ENCODE measurements around the gene PKLR. TPM values are rescaled to one million over a fixed set of nuclear protein-coding genes. Genes with fewer than 3 reads are reported as not detected.

Gene PKLR
- total RNA-seq, 1 donor from 2014 or later: not detected

DNA sequence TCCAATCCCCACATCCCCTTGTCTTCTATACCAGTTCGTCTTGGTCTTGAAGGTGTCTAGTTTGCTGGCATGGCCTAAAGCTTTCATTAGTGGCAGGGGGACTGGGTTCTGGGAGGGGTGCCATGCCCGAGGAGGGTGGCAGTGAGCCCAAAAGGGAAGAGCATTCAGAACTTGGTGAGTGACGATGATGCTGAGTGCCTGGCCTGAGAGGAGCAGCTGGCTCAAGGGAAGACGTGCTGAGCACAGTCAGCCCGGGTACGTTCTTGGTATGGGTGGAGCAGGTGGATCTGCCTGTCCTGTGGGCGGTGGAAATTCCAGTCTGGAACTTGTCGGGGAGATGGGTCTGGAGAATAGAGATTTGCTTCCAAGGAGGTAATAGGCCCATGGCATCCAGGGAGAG, 12.0 kb upstream of the PKLR start:
- H3K4me1 ChIP-seq: peaks cover 26% of the 10 kb centered on the region
- H3K9me3 ChIP-seq (replicated peaks): no peaks in the 10 kb centered on the region
- peaks cover 56% of the 10 kb centered on the region for H3K36me3 ChIP-seq
- no peak overlapping the region for H3K4me3 ChIP-seq
- TF ChIP-seq, protein P1, sequence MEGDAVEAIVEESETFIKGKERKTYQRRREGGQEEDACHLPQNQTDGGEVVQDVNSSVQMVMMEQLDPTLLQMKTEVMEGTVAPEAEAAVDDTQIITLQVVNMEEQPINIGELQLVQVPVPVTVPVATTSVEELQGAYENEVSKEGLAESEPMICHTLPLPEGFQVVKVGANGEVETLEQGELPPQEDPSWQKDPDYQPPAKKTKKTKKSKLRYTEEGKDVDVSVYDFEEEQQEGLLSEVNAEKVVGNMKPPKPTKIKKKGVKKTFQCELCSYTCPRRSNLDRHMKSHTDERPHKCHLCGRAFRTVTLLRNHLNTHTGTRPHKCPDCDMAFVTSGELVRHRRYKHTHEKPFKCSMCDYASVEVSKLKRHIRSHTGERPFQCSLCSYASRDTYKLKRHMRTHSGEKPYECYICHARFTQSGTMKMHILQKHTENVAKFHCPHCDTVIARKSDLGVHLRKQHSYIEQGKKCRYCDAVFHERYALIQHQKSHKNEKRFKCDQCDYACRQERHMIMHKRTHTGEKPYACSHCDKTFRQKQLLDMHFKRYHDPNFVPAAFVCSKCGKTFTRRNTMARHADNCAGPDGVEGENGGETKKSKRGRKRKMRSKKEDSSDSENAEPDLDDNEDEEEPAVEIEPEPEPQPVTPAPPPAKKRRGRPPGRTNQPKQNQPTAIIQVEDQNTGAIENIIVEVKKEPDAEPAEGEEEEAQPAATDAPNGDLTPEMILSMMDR (IDR thresholded peaks at IDR 0.05; ENCODE audit: borderline replicate concordance): no peak
- DNase-seq: no peak
- intact Hi-C loops (cut with micrococcal nuclease): no loop called here
- H3K27me3 ChIP-seq (ENCODE audit: low read depth): no peaks in the 10 kb centered on the region
- H3K27ac ChIP-seq (replicated peaks): no peak overlapping the region

DNA sequence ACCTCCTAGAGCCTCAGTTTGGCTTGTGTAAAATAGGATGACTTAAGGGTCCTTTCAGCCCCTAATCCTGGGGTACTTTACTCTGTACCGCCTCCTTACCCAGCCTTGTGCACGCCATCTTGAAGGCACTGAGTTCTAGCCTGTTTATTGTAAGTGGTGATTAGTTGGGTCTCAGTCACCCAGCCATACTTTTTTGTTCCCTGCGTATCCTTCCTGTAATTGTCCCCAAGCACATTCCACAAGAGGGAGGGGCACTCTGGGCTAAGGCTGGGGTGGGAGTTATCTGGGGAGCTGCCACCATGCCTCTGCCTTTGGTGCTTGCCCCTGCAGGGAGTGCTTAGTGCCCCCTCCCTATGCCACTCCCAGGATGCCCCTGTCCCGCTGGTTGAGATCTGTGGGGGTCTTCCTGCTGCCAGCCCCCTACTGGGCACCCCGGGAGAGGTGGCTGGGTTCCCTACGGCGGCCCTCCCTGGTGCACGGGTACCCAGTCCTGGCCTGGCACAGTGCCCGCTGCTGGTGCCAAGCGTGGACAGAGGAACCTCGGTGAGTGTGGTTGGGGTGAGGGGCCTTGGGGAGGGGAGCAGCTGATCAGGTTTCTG, 8.3 kb upstream of the PKLR start:
- H3K9me3 ChIP-seq (replicated peaks): no peaks in the 10 kb centered on the region
- H3K4me3 ChIP-seq: peak overlapping the region; percentile 81
- DNase-seq: peak; percentile 33
- H3K27ac ChIP-seq (replicated peaks): peak overlapping the region; percentile 89
- TF ChIP-seq, protein P1 (IDR thresholded peaks at IDR 0.05; ENCODE audit: borderline replicate concordance): no peak
- intact Hi-C loops (cut with micrococcal nuclease): no loop called here
- H3K27me3 ChIP-seq (ENCODE audit: low read depth): no peaks in the 10 kb centered on the region
- H3K36me3 ChIP-seq: peaks cover 27% of the 10 kb centered on the region
- H3K4me1 ChIP-seq: peaks cover 35% of the 10 kb centered on the region

DNA sequence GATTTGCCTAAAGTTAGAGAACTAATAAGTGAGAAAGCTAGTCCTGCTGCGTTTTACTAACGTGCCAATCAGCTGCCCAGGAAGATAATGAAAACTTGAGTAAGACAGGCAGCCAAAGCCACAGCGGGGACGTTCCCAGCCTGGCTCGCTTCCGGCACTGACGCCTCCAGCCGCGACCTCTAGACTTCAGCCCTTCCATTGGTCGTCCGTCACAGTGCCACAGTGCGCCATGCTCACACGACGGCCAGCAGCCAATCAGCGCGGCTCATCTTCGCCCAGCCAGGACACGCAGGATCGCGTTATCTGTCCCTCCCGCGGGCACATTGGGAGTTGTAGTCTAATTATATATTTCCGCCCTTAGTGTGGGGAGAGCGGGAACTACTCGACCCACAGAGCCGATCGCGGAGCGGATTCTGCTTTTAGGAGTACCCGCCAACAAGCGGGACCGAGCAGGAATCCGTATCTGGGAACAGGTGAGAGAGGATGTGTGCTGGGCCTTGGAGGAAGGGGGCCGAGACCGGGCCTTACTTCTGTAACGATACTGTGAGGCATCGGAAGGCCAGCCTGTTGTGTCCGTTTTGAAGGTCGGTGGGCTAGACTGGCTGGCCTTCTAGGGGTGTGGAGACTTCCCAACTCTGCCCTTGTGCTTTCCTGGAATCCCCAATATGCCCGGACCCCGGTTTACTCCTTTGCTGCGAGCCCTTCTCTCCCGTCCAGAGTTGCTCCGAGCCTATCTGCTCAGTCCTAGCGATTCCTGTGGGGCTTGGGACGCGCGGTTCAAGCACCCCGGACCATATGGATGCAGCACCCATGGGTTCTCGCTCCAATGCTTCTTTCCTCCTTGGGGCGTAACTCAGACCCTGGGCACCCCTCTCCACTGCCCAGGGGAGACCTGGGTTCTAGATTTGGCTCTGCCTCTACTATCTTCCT, 7.5 kb upstream of the PKLR start, which contains the start of gene FDPS:
Gene FDPS, plus strand, starts transcription at position 374 of the 930 bp plus-strand sequence. CDS start 924 bp downstream, outside the sequence.
- peak within 1 kb of the TSS; percentile 81 for H3K4me3 ChIP-seq
- H3K4me1 ChIP-seq: peaks cover 35% of the 10 kb centered on the region
- H3K9me3 ChIP-seq (replicated peaks): no peaks in the 10 kb centered on the region
- TF ChIP-seq, protein P1 (IDR thresholded peaks at IDR 0.05; ENCODE audit: borderline replicate concordance): peak; percentile 45
- peak within 1 kb of the TSS; percentile 89 for H3K27ac ChIP-seq (replicated peaks)
- peak; percentile 99 for DNase-seq
- no peaks in the 10 kb centered on the region for H3K27me3 ChIP-seq (ENCODE audit: low read depth)
- H3K36me3 ChIP-seq: peaks cover 19% of the 10 kb centered on the region
- intact Hi-C loops (cut with micrococcal nuclease): no loop called here

DNA sequence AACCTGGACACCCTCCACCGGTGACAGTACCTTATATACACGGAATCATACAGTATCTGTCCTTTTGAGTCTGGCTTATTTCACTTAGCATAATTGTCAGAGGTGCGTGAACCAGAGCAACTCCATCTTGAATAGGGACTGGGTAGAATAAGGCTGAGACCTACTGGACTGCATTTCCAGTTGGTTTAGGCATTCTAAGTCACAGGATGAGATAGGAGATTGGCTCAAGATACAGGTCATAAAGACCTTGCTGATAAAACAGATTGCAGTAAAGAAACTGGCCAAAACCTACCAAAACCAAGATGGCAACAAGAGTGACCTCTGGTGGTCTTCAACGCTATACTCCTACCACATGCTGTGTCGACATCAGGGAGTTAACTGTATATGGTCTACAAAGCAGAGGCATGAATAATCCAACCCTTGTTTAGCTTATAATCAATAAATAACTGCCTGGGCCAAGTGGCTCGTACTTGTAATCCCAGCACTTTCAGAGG, 6.1 kb upstream of the PKLR start:
- no peaks in the 10 kb centered on the region for H3K27me3 ChIP-seq (ENCODE audit: low read depth)
- peak overlapping the region; percentile 89 for H3K27ac ChIP-seq (replicated peaks)
- no peak for DNase-seq
- intact Hi-C loops (cut with micrococcal nuclease): no loop called here
- TF ChIP-seq, protein P1 (IDR thresholded peaks at IDR 0.05; ENCODE audit: borderline replicate concordance): peak; percentile 51
- H3K9me3 ChIP-seq (replicated peaks): no peaks in the 10 kb centered on the region
- no peak overlapping the region for H3K4me3 ChIP-seq
- H3K36me3 ChIP-seq: peaks cover 10% of the 10 kb centered on the region
- peaks cover 35% of the 10 kb centered on the region for H3K4me1 ChIP-seq

DNA sequence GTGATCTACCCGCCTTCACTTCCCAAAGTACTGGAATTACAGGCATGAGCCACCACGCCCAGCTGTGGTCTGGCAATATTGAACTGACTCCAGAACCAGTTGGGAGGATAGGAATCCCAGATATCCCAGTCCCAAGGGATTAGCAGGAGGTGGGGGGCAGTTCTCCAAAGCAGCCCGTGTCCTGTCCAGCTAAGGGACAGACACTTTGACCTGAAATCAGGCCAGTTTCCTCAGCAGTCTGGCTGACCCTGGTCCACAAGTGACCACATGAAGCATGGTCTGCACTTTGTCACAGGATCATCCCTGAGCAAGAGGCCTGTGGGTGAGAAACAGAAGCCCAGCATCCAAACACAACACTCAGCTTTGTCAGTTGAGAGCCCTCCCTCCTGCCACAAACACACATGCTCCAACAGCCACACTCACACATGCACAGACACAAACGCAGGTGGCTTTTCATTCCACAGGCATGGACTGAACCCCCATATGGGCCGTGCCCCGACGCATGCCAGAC, 4.7 kb upstream of the PKLR start:
- no peak overlapping the region for H3K4me3 ChIP-seq
- H3K27ac ChIP-seq (replicated peaks): no peak overlapping the region
- no peak for DNase-seq
- no peaks in the 10 kb centered on the region for H3K9me3 ChIP-seq (replicated peaks)
- peaks cover 32% of the 10 kb centered on the region for H3K4me1 ChIP-seq
- TF ChIP-seq, protein P1 (IDR thresholded peaks at IDR 0.05; ENCODE audit: borderline replicate concordance): no peak
- H3K27me3 ChIP-seq (ENCODE audit: low read depth): no peaks in the 10 kb centered on the region
- intact Hi-C loops (cut with micrococcal nuclease): no loop called here
- peaks cover 7% of the 10 kb centered on the region for H3K36me3 ChIP-seq
